T-helper 2 cell treated with Interferon-gamma antibody and Interleukin-4, amounts not matched to agents 5 μg/mL and 100 μg/mL, for 36 hours (primary cell): ENCODE results near the gene FAM78A.

ENCODE experiments used
- DNase-seq: peaks from one replicate; pipeline ENCODE4 v3.0.0; 2021; ENCODE audit warnings: low spot score
- H3K27ac Mint-ChIP-seq: one replicate; pipeline ENCODE4 v1.8.0; 2021; ENCODE audit warnings: mild to moderate bottlenecking, mixed read lengths
- H3K27me3 Mint-ChIP-seq: one replicate; pipeline ENCODE4 v1.8.0; 2021; ENCODE audit warnings: low read depth, mixed read lengths
- H3K36me3 Mint-ChIP-seq: one replicate; pipeline ENCODE4 v1.8.0; 2021; ENCODE audit warnings: low read depth, mixed read lengths
- H3K4me1 Mint-ChIP-seq: one replicate; pipeline ENCODE4 v1.8.0; 2021; ENCODE audit warnings: low read depth, mixed read lengths
- H3K4me3 Mint-ChIP-seq: one replicate; pipeline ENCODE4 v1.8.0; 2022; ENCODE audit warnings: mild to moderate bottlenecking, moderate library complexity, mixed read lengths
- H3K9me3 Mint-ChIP-seq: one replicate; pipeline ENCODE4 v1.8.0; 2021; ENCODE audit warnings: mixed read lengths

FAM78A gene

DNA sequence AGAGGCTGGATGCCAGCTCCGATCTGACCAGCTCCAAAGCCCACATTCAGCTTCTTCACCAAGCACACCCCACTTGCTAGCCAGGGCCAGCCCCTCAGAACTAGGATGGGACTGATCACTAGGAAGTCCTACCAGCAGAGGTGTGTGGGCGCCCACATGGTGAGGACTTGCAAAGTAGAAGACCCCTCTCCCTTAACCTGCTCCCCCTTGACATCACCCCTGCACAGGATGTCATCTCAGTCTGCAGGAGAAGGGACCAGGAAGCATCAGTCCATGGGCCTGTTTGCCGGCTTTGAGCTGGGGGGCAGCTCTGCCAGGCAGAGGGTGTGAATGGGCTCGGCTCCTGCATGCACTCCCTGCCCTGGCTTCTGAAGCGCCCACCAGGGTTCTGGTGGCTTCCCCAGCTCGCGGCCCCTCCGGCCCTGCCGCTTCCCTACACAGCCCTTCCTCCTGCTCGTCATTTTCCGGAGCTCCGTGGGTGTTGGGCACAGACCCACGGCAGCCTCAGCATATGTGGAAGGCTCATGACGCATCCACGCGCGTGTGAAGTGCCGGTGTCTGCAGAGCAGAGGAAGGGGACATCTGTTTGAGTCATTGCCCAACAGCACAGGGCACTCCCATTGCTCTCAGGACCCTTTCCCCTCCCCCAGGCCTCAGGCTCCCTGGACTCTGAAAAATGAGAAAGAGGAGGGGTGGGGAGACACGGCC is 3.7 kb upstream of the FAM78A start:
- H3K27ac Mint-ChIP-seq: no peak overlapping the region

DNA sequence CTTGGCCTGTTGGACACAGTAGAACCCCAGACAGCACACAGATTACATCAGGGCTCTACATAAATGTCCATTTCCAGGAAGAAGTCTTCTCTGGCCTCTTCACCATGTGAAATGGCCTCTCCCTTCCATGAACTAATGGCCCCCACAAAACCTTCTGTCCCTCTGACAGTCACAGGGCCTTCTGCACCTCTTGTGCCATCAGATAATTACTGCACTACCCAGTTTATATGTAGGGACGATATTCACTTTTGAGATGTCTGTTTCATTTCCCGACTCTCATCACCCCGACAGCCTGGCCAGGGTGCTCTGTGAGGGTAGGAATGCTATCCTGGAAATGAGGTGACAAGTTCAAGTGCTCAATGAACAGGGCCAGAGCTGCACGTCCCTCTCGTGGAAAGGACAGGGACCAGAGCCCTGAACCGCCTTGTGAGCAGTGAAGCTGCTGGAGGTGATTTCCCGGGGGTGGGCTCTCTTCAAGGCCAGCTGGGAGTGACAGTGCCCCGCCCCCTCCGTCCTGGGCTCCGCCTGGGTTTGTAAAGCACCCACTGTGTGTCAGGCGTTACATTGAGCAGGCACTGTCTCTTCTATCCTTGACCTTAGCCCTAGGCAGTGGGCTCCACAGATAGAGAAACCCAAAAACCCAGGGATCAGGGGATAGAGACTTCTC is 3.0 kb upstream of the FAM78A start:
- Mint-ChIP-seq H3K36me3 (peaks cover 21% of the 10 kb centered on the region), H3K4me1 (peaks cover 21% of the 10 kb centered on the region), H3K9me3 (no peaks in the 10 kb centered on the region), H3K27ac (peak overlapping the region; percentile 94), H3K27me3 (peaks cover 27% of the 10 kb centered on the region), H3K4me3 (peak overlapping the region; percentile 89)
- no peak for DNase-seq

More for the DNA sequence above, 3.7 kb upstream of the FAM78A start:
- DNase-seq: no peak
- Mint-ChIP-seq H3K4me1 (peaks cover 21% of the 10 kb centered on the region), H3K36me3 (peaks cover 14% of the 10 kb centered on the region), H3K27me3 (peaks cover 31% of the 10 kb centered on the region), H3K9me3 (no peaks in the 10 kb centered on the region), H3K4me3 (no peak overlapping the region)

DNA sequence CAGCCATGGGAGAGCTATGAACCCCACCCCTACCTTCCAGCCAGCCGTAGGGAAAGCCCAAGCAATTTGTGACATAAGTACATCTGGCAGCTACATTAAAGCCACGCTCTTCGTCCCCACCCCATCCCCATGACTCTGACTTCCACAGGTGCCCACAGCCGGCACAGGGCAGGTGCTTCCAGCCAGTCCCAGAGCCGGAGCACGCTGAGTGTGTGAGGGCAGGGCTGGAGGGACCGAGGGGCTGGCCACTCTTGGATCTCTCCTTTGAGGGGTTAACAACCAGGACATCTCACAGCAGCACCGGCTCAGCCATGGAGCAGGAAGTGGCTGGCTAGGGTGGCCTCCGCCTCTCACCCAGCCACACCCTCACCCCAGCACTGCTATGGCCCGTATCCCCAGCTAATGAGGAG is 2.4 kb upstream of the FAM78A start:
- peak overlapping the region; percentile 89 for H3K4me3 Mint-ChIP-seq
- H3K4me1 Mint-ChIP-seq: peaks cover 21% of the 10 kb centered on the region
- peak overlapping the region; percentile 94 for H3K27ac Mint-ChIP-seq
- H3K27me3 Mint-ChIP-seq: peaks cover 21% of the 10 kb centered on the region
- no peaks in the 10 kb centered on the region for H3K9me3 Mint-ChIP-seq
- H3K36me3 Mint-ChIP-seq: peaks cover 27% of the 10 kb centered on the region
- no peak for DNase-seq

DNA sequence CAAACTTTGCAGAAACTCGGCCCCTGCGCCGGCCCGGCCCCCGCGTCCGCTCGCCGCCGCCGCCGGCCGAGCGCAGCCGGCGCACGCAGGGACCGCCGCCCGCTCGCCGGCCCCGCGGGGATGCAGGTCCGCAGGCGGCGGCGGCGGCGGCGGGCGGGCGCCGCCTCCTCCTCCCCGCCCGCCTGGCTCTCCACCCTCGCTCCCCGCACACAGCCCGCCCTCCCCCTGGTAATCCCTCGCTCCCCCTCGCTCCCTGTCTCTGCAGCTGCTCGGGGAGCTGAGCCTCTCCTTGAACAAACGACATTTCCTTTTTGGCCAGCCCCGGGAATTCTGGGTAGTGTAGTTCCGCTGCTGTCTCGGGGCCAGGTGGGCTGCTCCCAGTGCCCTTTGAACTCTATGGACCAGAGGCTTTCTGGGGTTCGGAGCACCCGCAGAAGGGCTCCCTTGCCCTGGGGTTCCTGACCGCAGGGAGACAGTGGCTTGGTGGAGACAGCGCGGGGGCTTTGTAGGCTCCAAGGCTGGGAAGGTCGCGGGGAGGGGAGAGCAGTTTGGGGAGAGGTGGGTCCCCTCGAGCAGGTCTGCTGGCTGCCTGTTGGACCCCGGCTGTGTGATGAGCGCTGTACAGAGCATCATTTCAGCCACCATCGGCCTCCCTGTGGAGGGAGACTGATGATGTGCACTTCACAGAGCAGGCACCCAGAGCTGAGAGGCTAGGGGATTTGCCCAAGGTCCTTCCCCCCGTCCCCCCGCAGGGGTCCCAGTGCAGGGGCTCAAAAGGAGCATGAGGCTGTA is 1.8 kb upstream of the FAM78A start:
- no peaks in the 10 kb centered on the region for H3K9me3 Mint-ChIP-seq
- H3K4me1 Mint-ChIP-seq: peaks cover 23% of the 10 kb centered on the region
- DNase-seq: peak; percentile 71
- H3K4me3 Mint-ChIP-seq: peak overlapping the region; percentile 89
- peaks cover 15% of the 10 kb centered on the region for H3K27me3 Mint-ChIP-seq
- peak overlapping the region; percentile 94 for H3K27ac Mint-ChIP-seq
- peaks cover 33% of the 10 kb centered on the region for H3K36me3 Mint-ChIP-seq

DNA sequence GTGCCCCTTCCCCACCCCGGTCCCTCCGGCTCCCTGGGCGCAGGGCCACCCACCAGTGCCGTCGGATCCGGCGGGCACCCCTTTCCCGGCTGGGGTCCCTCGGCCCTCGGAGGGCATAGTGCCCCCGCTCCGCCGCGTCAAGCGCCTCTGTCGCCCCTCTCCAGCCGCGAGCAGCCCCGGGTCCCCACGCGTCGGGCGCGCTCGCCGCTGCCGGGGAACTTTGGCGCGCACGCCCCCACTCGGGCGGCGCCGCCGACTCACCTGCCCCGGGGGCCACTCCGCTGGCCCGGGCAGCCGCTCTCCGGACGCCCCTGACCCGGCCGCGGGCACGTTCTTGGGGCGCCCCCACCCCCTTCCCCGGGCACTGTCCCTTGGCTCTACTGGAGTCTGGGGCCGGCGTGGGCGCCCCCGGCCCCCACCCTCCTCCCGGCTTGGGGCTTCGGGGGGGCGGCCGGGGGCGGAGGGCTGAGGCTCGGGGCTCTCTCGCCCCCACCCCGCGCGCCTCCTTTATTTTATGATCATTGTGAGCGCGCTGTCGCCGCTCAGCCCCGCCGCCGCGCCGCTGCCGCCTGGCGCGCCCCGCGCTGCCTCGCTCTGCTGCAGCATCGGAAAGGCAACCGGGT is 1.1 kb upstream of the FAM78A start:
- Mint-ChIP-seq H3K4me3 (peak overlapping the region; percentile 29), H3K27ac (no peak overlapping the region), H3K9me3 (no peaks in the 10 kb centered on the region), H3K27me3 (peaks cover 14% of the 10 kb centered on the region), H3K36me3 (peaks cover 37% of the 10 kb centered on the region), H3K4me1 (peaks cover 26% of the 10 kb centered on the region)
- DNase-seq: peak; percentile 30

DNA sequence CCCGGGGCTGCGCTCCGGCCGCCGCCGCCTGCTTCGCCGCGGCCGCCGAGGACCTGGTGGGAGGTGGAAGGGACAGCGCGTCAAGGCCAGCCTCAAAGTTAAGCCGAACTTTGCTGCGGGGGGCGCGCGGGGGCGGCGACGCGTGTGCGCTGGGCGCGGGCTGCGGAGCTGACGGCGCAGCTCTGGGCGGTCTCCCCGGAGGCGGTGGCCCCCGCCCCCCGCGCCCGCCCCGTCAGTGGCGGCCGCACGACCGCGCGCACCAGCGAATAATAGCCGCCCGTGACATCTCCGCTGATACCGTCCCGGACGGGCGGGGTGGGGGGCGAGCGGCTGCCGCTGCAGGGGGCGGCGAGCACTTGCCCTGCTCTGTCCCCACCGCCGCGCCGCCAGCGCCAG is 579 bp upstream of the FAM78A start:
- Mint-ChIP-seq H3K27ac (no peak overlapping the region), H3K4me3 (peak overlapping the region; percentile 29), H3K4me1 (peaks cover 26% of the 10 kb centered on the region), H3K36me3 (peaks cover 42% of the 10 kb centered on the region), H3K9me3 (no peaks in the 10 kb centered on the region), H3K27me3 (peaks cover 9% of the 10 kb centered on the region)
- DNase-seq: peak; percentile 35

DNA sequence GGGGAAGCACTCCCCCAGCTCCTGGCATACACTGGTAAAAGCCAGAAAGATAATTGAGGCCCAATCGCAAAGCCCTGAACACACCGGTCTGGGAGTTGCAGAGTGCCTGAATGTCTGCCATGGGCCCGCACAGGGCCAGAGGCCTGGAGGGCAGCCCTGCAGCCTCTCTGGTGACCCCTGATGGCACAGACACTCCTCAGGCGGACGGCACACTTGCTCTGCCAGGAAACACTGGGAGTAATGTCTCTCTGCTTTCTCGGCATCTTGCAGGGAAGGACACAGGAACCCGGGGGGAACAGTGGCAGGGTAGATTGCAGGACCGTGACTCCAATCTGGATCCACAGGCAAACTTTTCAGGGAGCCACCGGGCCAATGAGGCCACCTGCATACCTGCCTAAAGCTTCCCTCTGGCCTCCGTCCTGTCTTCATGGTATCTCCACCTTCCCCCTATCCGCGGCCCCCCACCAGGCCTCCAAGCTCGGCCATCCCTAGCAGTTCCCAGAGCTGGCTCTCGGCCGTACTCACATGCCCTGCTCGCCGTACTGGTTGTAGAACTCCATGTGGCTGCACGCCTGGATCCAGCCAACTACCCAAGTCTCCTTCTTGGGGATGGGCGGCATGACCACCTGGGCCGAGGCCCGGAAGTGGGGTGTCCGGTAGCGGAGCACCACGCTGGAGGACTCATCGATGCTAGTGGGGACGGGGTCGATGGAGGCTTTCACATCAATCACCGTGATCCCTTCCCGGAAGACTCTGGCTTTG is 797 bp downstream of the FAM78A start:
- no peaks in the 10 kb centered on the region for H3K27me3 Mint-ChIP-seq
- peak overlapping the region; percentile 96 for H3K27ac Mint-ChIP-seq
- no peaks in the 10 kb centered on the region for H3K9me3 Mint-ChIP-seq
- H3K4me1 Mint-ChIP-seq: peaks cover 36% of the 10 kb centered on the region
- H3K4me3 Mint-ChIP-seq: peak overlapping the region; percentile 89
- peaks cover 56% of the 10 kb centered on the region for H3K36me3 Mint-ChIP-seq
- DNase-seq: peak; percentile 46

DNA sequence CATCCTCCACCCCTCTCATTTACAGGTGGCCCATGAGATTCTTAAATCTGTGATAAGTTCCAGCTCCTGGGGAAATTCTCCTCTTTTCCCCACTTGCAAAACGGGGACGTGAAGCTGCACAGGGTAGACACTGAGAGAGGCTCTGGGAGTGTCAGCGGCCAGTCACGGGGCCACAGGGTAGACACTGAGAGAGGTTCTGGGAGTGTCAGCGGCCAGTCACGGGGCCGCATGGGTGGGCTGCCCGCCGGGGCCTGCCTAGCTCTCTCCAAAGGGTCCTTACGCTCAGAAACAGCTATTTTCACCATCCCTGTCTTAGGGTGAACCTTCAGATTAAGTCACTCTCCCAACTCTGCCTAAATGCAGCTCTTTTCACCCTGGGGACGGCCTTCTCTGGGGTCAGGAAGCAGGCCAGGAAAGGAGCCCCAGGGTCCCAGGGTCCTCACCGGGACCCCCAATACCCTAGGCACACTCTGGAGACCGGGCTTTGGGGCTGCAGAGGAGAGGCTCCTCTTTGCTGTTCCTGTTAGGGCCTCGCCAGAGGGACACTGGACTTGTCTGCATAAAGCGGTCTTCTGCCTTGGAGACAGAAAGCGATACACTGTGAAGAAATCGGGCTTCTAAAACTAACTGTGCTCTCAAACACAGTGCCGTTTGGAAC is 1.5 kb downstream of the FAM78A start:
- Mint-ChIP-seq H3K4me1 (peaks cover 40% of the 10 kb centered on the region), H3K36me3 (peaks cover 62% of the 10 kb centered on the region), H3K27ac (peak overlapping the region; percentile 96), H3K27me3 (no peaks in the 10 kb centered on the region), H3K4me3 (peak overlapping the region; percentile 89), H3K9me3 (no peaks in the 10 kb centered on the region)
- DNase-seq: no peak

DNA sequence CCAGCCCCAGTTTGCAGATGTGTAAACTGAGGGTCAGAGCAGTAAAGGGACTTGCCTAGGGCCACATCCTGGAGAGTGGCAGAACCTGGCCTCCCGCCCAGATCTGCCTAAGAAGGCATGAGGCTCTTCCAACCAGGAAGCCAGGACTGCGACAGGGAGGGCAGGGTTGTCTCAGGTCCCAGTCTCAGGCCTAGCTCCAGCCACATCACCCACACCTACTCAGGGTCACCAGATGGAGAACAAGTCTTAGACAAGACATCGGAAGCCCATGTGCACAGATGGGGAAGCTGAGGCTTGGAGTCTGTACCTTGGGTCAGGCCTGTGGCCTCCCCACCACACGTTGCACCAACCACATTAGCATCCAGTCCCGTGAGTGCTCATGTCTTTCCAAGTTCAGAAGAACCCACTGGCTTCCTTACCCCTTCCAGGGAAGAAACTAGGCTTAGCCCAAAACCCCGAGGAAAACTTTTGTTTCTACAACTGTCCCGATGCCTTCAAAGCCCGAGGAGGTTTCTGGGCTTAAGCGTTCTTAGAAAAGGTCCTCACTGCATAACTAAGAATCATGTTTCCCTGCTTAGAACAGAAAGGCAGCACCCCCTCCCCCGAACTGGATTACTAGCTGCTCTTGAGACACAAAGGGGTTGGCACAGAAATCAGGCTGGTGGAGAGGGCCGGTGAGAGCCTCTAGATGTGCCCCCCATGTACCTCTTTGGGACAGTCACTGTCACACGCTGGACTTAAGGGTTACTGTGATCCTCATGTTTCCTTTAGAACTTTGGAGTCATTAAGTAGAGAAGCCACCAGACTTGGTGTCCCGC is 2.2 kb downstream of the FAM78A start:
- Mint-ChIP-seq H3K27ac (peak overlapping the region; percentile 96), H3K9me3 (no peaks in the 10 kb centered on the region), H3K4me3 (peak overlapping the region; percentile 89), H3K36me3 (peaks cover 64% of the 10 kb centered on the region), H3K4me1 (peaks cover 43% of the 10 kb centered on the region), H3K27me3 (no peaks in the 10 kb centered on the region)
- no peak for DNase-seq

DNA sequence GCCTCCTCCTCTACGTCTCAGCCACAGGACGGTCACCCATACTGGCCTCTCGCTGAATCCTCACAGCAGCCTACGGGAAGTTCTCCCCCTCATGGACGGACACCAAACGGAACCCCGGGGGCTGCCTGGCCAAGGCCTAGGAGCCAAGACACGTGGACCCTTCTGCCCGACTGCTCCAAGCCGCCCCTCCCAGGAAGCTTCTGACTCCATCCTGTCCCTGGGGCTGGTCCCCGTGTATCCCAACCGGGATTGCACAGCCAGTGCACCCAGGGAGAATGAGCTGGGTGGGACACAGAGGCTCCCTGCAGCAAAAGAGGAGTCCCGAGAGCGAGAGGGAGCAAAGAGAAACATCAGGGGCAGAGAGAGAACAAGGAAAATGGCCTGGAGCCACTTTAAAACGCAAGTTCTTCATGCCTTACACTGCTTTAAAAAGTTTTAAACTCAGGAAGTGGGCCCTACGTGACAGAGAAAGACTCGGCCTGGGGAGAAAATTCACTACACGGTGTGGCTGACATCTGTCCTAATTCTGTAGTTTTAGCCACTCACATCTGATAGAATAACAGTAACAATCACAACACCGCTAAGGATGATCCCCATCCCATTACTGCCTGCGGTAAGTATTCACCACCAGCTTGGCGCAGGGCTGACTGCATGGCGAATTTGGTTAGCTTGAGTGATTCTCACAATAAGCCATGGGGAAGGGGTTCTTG is 3.0 kb downstream of the FAM78A start:
- Mint-ChIP-seq H3K4me3 (peak overlapping the region; percentile 89), H3K27ac (peak overlapping the region; percentile 96), H3K4me1 (peaks cover 38% of the 10 kb centered on the region), H3K36me3 (peaks cover 66% of the 10 kb centered on the region), H3K9me3 (no peaks in the 10 kb centered on the region), H3K27me3 (no peaks in the 10 kb centered on the region)
- no peak for DNase-seq

DNA sequence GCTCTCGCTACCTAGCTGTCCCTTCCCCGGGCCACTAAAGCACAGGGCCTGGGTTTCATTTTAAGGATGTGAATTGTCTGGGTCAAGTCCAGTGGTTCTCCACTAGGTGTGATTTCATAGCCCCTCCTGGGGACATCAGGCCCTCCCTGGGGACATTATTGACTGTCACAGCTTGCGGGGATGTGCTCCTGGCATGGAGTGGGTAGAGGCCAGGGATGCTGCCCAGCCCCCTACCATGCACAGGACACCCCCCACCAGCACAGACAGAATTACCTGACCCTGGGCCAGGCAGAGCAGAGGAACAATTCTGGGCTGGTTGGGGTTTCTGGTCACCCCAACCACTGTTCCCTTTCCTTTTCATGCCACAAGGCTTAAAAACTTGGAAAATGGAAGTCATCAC is 4.1 kb downstream of the FAM78A start:
- H3K4me1 Mint-ChIP-seq: peaks cover 41% of the 10 kb centered on the region

DNA sequence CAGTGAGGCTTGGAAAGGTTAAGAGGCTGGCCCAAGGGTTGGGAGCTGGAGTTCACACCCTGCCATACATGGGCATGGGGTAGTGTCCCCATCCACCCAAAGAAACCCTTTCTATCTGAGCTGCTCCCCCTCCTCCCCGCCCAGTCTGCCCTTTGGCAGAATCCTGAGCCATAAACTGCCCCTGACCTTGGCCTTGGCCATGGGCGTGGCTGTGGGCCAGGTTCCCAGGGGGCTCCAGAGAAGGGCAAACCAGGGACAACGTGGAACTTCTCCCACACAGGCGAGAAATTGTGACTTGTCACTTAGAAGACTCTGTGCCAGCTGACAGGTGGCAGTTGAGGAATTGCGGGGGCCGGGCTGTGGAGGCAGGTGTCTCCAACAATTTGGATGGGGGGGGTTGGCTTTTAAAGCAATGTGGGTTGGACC is 4.8 kb downstream of the FAM78A start:
- Mint-ChIP-seq H3K27me3 (no peaks in the 10 kb centered on the region), H3K27ac (peak overlapping the region; percentile 96), H3K36me3 (peaks cover 70% of the 10 kb centered on the region), H3K4me1 (peaks cover 47% of the 10 kb centered on the region), H3K9me3 (no peaks in the 10 kb centered on the region), H3K4me3 (peak overlapping the region; percentile 89)
- no peak for DNase-seq

More for the DNA sequence above, 4.1 kb downstream of the FAM78A start:
- H3K36me3 Mint-ChIP-seq: peaks cover 67% of the 10 kb centered on the region
- H3K4me3 Mint-ChIP-seq: peak overlapping the region; percentile 89
- peak overlapping the region; percentile 96 for H3K27ac Mint-ChIP-seq
- no peaks in the 10 kb centered on the region for H3K9me3 Mint-ChIP-seq
- no peak for DNase-seq
- H3K27me3 Mint-ChIP-seq: no peaks in the 10 kb centered on the region
